Measurements from ENCODE around the gene PDK4. TPM values are rescaled to one million over a fixed set of nuclear protein-coding genes. Genes with fewer than 3 reads are reported as not detected.

Gene PDK4
- polyA plus RNA-seq (2012; ENCODE audit: insufficient read depth, insufficient read length, low read depth): not detected

DNA sequence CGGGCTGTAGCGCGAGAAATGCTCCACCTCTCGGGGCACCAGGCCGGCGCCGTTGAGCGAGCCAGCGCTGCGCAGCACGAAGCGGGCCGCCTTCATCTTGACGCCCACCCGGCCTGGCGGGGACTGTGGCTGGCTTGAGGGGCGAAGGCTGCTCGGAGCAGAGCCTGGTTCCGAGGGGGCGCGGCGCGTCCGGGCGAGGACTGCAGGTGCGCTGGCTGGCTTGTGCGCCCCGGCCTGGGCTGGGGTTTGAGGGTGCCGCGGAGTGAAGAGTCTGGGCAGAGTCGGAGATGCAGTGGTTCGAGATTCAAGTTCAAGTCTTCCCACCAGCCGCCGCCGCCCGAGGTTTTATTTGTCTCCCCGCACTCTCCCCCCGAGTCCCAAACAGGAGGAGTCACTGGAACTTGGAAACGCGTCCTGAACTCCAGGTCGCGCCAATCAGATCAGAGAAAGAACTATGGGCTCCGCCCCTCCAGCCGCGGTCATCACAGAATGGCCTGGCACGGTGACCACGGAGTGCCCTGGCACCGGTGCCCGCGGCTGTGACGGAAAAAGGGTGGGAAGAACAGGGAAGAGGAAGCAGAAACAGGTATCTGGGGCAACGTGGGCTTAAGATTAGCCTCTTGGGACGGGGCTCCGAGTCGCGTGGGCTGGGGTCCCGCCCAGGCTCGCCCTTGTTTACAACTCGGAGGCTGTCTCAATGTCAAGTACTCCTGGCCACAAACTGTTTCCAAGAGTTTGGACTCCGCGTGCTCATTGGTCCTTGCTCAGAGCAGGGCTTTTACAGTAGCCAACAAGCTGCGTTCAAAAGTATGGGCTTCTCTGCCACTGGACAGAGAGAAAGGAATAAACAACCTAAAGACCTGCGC is at the start of gene PDK4:
Gene PDK4 (minus strand): TSS at position 319 of the 866 bp plus-strand sequence. CDS start 223 bp downstream, at position 96.
- H3K9me3 ChIP-seq: no peaks in the 10 kb centered on the region
- no peaks in the 10 kb centered on the region for H3K36me3 ChIP-seq
- peak; percentile 22 for DNase-seq
- TF ChIP-seq, protein P1, sequence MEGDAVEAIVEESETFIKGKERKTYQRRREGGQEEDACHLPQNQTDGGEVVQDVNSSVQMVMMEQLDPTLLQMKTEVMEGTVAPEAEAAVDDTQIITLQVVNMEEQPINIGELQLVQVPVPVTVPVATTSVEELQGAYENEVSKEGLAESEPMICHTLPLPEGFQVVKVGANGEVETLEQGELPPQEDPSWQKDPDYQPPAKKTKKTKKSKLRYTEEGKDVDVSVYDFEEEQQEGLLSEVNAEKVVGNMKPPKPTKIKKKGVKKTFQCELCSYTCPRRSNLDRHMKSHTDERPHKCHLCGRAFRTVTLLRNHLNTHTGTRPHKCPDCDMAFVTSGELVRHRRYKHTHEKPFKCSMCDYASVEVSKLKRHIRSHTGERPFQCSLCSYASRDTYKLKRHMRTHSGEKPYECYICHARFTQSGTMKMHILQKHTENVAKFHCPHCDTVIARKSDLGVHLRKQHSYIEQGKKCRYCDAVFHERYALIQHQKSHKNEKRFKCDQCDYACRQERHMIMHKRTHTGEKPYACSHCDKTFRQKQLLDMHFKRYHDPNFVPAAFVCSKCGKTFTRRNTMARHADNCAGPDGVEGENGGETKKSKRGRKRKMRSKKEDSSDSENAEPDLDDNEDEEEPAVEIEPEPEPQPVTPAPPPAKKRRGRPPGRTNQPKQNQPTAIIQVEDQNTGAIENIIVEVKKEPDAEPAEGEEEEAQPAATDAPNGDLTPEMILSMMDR (IDR thresholded peaks at IDR 0.05; ENCODE audit: low read depth, low read length): no peak
- peaks cover 17% of the 10 kb centered on the region for H3K27me3 ChIP-seq
- H3K4me3 ChIP-seq (ENCODE audit: low read depth, low read length): peak within 1 kb of the TSS; percentile 53
- no peaks in the 10 kb centered on the region for H3K4me1 ChIP-seq

DNA sequence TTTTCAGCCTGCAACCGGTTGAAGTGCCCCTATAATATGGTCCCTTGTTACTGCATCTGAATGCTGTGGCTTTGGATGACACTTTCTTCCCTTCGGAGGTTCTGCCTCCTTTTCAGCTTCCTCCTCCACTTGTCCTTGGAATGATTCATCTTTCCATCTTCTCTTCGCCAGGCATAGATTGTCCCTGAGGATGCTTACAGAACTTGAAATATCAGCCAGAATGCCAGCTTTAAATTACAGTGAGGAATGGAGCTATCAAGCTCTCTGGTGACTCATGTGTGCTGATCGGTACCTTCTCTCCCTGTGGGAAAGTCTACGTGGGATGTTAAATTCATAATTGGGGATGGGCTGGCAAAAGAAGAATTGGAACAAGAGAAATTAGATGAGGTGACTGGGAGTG is 45.9 kb upstream of the PDK4 start:
- no peak overlapping the region for H3K4me3 ChIP-seq (ENCODE audit: low read depth, low read length)
- no peaks in the 10 kb centered on the region for H3K4me1 ChIP-seq
- TF ChIP-seq, protein P1 (IDR thresholded peaks at IDR 0.05; ENCODE audit: low read depth, low read length): no peak
- no peaks in the 10 kb centered on the region for H3K36me3 ChIP-seq
- peaks cover 24% of the 10 kb centered on the region for H3K27me3 ChIP-seq
- H3K9me3 ChIP-seq: no peaks in the 10 kb centered on the region
- no peak for DNase-seq

DNA sequence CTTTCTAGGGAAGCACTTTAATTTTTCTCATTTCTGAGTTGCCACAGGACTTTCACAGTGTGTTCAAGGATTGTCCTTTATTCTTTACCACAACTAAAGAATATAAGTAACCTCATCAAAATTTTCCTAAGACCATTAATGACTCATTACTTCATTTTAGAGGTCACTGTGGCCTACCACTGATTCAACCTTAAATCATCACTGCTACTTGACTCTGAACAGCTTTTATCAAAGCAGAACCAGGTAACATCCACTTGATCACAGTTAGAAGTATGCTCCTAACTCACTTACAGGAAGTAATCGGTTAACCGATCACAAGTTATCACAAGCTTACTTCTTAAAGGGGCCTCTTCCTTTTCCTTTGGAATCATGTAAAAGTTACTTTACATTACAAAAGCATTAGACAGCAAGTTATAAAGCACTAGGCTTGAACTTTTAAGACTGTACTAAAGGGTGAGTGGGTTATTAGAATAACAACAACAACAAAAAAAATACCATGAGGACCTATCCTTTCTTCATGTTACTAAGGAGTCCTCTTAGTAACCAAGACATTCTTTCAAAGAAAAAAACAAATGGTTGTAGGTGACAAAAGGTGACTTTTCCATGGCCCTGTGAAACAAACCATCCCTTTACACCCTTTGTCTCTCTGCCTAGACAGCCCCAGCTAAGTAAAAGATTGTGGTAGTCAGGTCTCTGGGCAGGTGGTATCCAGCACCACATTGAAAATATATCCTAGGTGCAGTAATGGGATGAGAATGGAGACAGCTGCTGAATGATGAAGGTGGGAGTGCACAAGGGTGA is 40.0 kb upstream of the PDK4 start:
- TF ChIP-seq, protein P1 (IDR thresholded peaks at IDR 0.05; ENCODE audit: low read depth, low read length): no peak
- Histone ChIP-seq H3K4me1 (no peaks in the 10 kb centered on the region), H3K4me3 (ENCODE audit: low read depth, low read length) (no peak overlapping the region), H3K27me3 (peaks cover 3% of the 10 kb centered on the region; the same call in 1 of the 2 replicates), H3K9me3 (no peaks in the 10 kb centered on the region), H3K36me3 (no peaks in the 10 kb centered on the region)
- no peak for DNase-seq

DNA sequence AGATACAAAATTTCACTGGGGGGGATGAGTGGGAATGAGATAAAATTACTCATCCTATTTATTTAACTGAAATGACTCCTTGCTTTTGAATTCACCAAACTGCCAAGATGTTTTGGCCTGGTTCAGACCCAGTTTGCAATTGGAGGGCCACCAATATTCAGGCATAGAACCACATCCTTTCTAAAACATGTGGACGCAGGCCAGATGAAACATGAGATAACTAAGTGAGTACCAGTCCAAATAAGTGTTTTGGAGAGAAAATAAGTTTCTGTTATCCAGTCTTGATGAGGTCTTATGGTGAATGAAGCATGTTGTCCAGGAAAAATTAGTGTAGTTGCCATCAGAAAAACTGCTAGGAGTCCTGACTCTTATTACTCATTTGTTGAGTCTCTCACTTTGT is 36.3 kb upstream of the PDK4 start:
- Histone ChIP-seq H3K36me3 (no peaks in the 10 kb centered on the region), H3K4me1 (no peaks in the 10 kb centered on the region), H3K9me3 (no peaks in the 10 kb centered on the region), H3K4me3 (ENCODE audit: low read depth, low read length) (no peak overlapping the region), H3K27me3 (peaks cover 2% of the 10 kb centered on the region; the same call in 1 of the 2 replicates)
- TF ChIP-seq, protein P1 (IDR thresholded peaks at IDR 0.05; ENCODE audit: low read depth, low read length): no peak
- DNase-seq: no peak

DNA sequence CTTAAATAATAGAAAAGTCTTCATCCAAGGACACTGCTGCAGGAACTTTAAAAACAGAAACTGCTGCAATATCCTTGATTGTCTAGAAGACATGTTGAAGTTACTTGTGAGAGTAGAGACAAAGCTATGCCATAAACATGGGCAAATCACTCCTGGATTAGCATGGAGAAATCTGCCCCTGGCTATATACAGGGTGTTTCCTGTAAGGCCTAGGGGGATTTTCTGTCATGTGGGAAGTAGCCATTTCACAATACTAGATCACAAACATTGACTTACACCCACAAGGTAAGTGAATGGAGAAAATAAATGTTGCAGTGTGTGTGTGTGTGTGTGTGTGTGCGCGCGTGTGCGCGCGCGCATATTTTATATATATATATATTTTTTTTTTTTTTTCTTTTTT is 35.2 kb upstream of the PDK4 start:
- H3K9me3 ChIP-seq: no peaks in the 10 kb centered on the region
- H3K36me3 ChIP-seq: no peaks in the 10 kb centered on the region
- TF ChIP-seq, protein P1 (IDR thresholded peaks at IDR 0.05; ENCODE audit: low read depth, low read length): no peak
- no peaks in the 10 kb centered on the region for H3K4me1 ChIP-seq
- peaks cover 2% of the 10 kb centered on the region; the same call in 1 of the 2 replicates for H3K27me3 ChIP-seq
- H3K4me3 ChIP-seq (ENCODE audit: low read depth, low read length): no peak overlapping the region
- DNase-seq: no peak
